Tibial nerve (tissue), 4 donors: ENCODE measurements around the gene TDRD5. TPM values are rescaled to one million over a fixed set of nuclear protein-coding genes. Genes with fewer than 3 reads are reported as not detected.

ENCODE experiments used
- DNase-seq, 2 donors: peaks; one replicate each; pipeline ENCODE4 v3.0.0-alpha.2; 2019; ENCODE audit warnings: low spot score in 2 of 2
- H3K27ac ChIP-seq, 4 donors: fragments of 200-600 bp; sonication (generic) in 3 of 4; one replicate each; pipeline ENCODE4 v1.5.1; 2017 to 2019; ENCODE audit warnings: mild to moderate bottlenecking in 1 of 4
- H3K27me3 ChIP-seq, 2 donors: fragments of 200-600 bp; sonication (generic) in 1 of 2; one replicate each; pipeline versions ENCODE4 v1.5.1 to v1.6.0; 2017 to 2019
- H3K36me3 ChIP-seq, 3 donors: fragments of 200-600 bp; sonication (generic); one replicate each; pipeline ENCODE4 v1.5.1; 2018 to 2019
- H3K4me1 ChIP-seq, 4 donors: fragments of 200-600 bp; sonication (generic) in 3 of 4; one replicate each; pipeline ENCODE4 v1.5.1; 2017 to 2019
- H3K4me3 ChIP-seq, 4 donors: fragments of 200-600 bp; sonication (generic) in 3 of 4; one replicate each; pipeline ENCODE4 v1.5.1; 2017 to 2019; ENCODE audit warnings: mild to moderate bottlenecking in 1 of 4, moderate library complexity in 1 of 4
- H3K9me3 ChIP-seq, 4 donors: fragments of 200-600 bp; sonication (generic) in 3 of 4; one replicate each; pipeline ENCODE4 v1.5.1; 2017 to 2019
- CTCF ChIP-seq, 5 experiments: fragments of 200-600 bp in 3 of 5; fragments of 450-650 bp in 2 of 5; sonication (generic) in 3 of 5; IDR thresholded peaks; one replicate each; pipeline ENCODE4 v1.5.1; 2016 to 2019; ENCODE audit warnings: antibody characterized with exemption in 5 of 5, mild to moderate bottlenecking in 3 of 5, moderate library complexity in 2 of 5
- EP300 ChIP-seq, 2 donors: sonication (generic); formaldehyde crosslinking; IDR thresholded peaks; one replicate each; pipeline ENCODE4 v1.6.1; 2017; ENCODE audit warnings: antibody characterized with exemption in 2 of 2, mild to moderate bottlenecking in 1 of 2
- POLR2A ChIP-seq, 2 donors: fragments of 450-650 bp; IDR thresholded peaks; one replicate each; pipeline ENCODE4 v1.6.1; 2017; ENCODE audit warnings: antibody characterized with exemption in 2 of 2, mild to moderate bottlenecking in 2 of 2, moderate library complexity in 2 of 2
- WGBS, 2 donors: methylation state at CpG; one replicate each; pipeline ENCODE4 v1.1.5; 2018; 5-methylcytosine and 5-hydroxymethylcytosine counted together
- total RNA-seq, 4 donors: library from RNA; depleted of rRNA; stranded (reverse); fragments of >200 nt; gene quantifications; one replicate each; pipeline ENCODE4 v1.1.0, GENCODE V29; 2016

Gene TDRD5
- total RNA-seq: under 1 TPM in 3 of 4 donors, not detected in 1; 0.21 to 0.59 (median 0.44) TPM

GRCh38 chr1:179591592-179592580 is at the start of gene TDRD5:
TDRD5 (plus strand) TSS chr1:179591832; CDS start chr1:179592616, 784 bp downstream.
- no peak for DNase-seq
- H3K4me3 ChIP-seq: peak within 1 kb of the TSS in 1 of 4 donors; percentile 13
- H3K36me3 ChIP-seq: no peaks in the 10 kb centered on the region
- TF ChIP-seq EP300 (IDR thresholded peaks at IDR 0.05) (no peak), CTCF (IDR thresholded peaks at IDR 0.05) (no peak), POLR2A (IDR thresholded peaks at IDR 0.05) (no peak)
- peaks cover 0 to 9% (median 4%) of the 10 kb centered on the region in 4 donors for H3K4me1 ChIP-seq
- peaks cover 0 to 21% of the 10 kb centered on the region in 2 donors for H3K27me3 ChIP-seq
- no peak within 1 kb of the TSS for H3K27ac ChIP-seq
- 14 to 21% methylated on average over 38 to 56 of the region's 75 CpGs for WGBS, 2 donors
- H3K9me3 ChIP-seq: peaks cover 0 to 27% (median 0%) of the 10 kb centered on the region in 4 donors

- 62% methylated on average over 3 of the region's 3 CpGs for WGBS, 2 donors
- Histone ChIP-seq H3K4me1 (no peaks in the 10 kb centered on the region), H3K4me3 (no peak overlapping the region), H3K27me3 (no peaks in the 10 kb centered on the region), H3K9me3 (peaks cover 0 to 3% (median 0%) of the 10 kb centered on the region in 4 donors), H3K27ac (no peak overlapping the region), H3K36me3 (no peaks in the 10 kb centered on the region)
- TF ChIP-seq EP300 (IDR thresholded peaks at IDR 0.05): no peak
- no peak for TF ChIP-seq CTCF (IDR thresholded peaks at IDR 0.05)
- TF ChIP-seq POLR2A (IDR thresholded peaks at IDR 0.05): no peak
- DNase-seq: no peak
Observed at GRCh38 chr1:179545321-179545720, 46.3 kb upstream of the TDRD5 start.

- TF ChIP-seq EP300 (IDR thresholded peaks at IDR 0.05) (no peak), POLR2A (IDR thresholded peaks at IDR 0.05) (no peak), CTCF (IDR thresholded peaks at IDR 0.05) (no peak)
- no peaks in the 10 kb centered on the region for H3K9me3 ChIP-seq
- no peaks in the 10 kb centered on the region for H3K36me3 ChIP-seq
- no peak for DNase-seq
- WGBS, 2 donors: 53 to 60% methylated on average over 2 of the region's 2 CpGs
- no peak overlapping the region for H3K27ac ChIP-seq
- H3K27me3 ChIP-seq: no peaks in the 10 kb centered on the region
- no peak overlapping the region for H3K4me3 ChIP-seq
- no peaks in the 10 kb centered on the region for H3K4me1 ChIP-seq
Observed at GRCh38 chr1:179547021-179547535, 44.6 kb upstream of the TDRD5 start.

- H3K27ac ChIP-seq: no peak overlapping the region
- no peak for DNase-seq
- no peaks in the 10 kb centered on the region for H3K27me3 ChIP-seq
- no peaks in the 10 kb centered on the region for H3K36me3 ChIP-seq
- no peak overlapping the region for H3K4me3 ChIP-seq
- no peaks in the 10 kb centered on the region for H3K4me1 ChIP-seq
- 59 to 91% methylated on average over 3 of the region's 3 CpGs for WGBS, 2 donors
- TF ChIP-seq CTCF (IDR thresholded peaks at IDR 0.05) (no peak), POLR2A (IDR thresholded peaks at IDR 0.05) (no peak), EP300 (IDR thresholded peaks at IDR 0.05) (no peak)
- no peaks in the 10 kb centered on the region for H3K9me3 ChIP-seq
Observed at GRCh38 chr1:179548666-179549367, 42.8 kb upstream of the TDRD5 start.
